PC-9 (cell line): ENCODE data around the gene ACAP2.

Experiments
- EZH2 ChIP-seq: fragments of 200-600 bp; sonication (generic); IDR thresholded peaks from 2 replicates; pipeline ENCODE4 v1.8.0; 2017; ENCODE audit warnings: antibody characterized with exemption, low read depth
- TF ChIP-seq, protein P1 (sequence below): fragments of 200-600 bp; sonication (generic); conservative IDR thresholded peaks from 2 replicates; pipeline ENCODE4 v1.6.1; 2017; ENCODE audit warnings: mixed run types, antibody characterized with exemption, mild to moderate bottlenecking, moderate library complexity

GRCh38 chr3:195466251-195466650 is 23.4 kb upstream of the ACAP2 start:
- TF ChIP-seq, protein P1, sequence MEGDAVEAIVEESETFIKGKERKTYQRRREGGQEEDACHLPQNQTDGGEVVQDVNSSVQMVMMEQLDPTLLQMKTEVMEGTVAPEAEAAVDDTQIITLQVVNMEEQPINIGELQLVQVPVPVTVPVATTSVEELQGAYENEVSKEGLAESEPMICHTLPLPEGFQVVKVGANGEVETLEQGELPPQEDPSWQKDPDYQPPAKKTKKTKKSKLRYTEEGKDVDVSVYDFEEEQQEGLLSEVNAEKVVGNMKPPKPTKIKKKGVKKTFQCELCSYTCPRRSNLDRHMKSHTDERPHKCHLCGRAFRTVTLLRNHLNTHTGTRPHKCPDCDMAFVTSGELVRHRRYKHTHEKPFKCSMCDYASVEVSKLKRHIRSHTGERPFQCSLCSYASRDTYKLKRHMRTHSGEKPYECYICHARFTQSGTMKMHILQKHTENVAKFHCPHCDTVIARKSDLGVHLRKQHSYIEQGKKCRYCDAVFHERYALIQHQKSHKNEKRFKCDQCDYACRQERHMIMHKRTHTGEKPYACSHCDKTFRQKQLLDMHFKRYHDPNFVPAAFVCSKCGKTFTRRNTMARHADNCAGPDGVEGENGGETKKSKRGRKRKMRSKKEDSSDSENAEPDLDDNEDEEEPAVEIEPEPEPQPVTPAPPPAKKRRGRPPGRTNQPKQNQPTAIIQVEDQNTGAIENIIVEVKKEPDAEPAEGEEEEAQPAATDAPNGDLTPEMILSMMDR = no peak
- TF ChIP-seq EZH2 = no peak
